RKO (cell line): Measurements from ENCODE around the gene JMY.
"Not testable (repeated sequence)": the region's sequence is repeated elsewhere in the genome, so short reads cannot be mapped to it uniquely, and the experiment has no call there.

ENCODE experiments used
- DNase-seq: peaks from one replicate; pipeline ENCODE4 v3.0.0-alpha.2; 2016; ENCODE audit warnings: low spot score

Gene JMY

DNA sequence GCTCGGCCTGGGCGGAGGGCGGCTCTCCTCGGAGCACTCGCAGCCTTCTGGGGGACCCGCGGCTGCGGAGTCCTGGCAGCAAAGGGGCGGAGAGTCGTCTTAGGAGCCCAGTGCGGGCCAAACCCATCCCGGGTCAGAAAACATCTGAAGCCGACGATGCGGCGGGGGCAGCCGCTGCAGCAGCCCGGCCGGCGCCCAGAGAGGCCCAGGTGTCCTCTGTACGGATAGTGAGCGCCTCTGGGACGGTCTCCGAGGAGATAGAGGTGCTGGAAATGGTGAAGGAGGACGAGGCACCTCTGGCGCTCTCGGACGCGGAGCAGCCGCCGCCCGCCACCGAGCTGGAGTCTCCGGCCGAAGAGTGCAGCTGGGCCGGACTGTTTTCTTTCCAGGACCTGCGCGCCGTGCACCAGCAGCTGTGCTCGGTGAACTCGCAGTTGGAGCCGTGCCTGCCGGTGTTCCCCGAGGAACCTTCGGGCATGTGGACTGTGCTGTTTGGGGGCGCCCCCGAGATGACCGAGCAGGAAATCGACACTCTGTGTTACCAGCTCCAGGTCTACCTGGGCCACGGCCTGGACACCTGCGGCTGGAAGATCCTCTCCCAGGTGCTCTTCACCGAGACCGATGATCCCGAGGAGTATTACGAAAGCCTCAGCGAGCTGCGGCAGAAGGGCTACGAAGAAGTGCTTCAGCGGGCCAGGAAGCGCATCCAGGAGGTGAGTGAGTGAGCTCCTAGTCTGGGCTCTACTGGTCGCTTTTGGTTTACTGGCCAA lies 1.2 kb downstream of the JMY start:
- peak; percentile 23 for DNase-seq

DNA sequence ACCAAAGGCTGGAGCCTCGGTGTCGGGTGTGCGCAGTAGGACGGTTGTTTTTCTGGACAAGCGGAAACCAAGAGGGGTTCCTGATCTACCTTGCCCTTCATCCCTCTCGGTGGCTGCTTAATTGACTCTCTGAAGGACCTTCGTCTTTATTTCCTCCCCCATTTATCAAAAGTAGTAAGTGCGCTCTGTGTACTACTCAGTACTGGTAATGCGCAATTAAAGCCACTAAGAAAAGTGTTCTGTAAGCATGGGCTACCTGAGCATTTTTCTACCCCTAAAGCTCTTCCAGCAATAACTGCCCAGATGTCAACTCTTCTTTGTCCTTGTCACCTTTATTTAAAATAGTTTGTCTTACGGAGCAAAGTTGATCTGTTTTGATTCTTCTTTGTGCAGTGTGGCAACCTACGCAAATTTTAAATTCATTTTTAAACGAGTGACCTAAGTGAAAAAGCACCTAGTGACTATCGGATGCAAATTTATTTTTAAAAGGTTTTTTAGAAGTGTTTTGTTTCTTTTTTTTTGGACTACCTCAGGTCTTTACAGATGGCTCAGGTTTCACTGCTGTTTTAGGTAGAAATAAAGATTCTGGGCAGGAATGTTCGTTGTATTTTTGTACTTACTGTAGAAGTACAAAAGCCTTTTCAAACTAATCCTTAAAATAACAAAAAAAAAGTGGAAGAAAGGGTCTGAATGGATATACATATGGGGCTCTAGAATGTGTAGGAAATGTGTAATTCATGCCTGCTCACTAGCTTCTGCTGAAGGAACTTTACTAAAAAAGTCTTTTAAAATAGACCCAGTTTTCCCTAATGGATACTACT lies 2.0 kb downstream of the JMY start:
- peak; percentile 77 for DNase-seq

DNA sequence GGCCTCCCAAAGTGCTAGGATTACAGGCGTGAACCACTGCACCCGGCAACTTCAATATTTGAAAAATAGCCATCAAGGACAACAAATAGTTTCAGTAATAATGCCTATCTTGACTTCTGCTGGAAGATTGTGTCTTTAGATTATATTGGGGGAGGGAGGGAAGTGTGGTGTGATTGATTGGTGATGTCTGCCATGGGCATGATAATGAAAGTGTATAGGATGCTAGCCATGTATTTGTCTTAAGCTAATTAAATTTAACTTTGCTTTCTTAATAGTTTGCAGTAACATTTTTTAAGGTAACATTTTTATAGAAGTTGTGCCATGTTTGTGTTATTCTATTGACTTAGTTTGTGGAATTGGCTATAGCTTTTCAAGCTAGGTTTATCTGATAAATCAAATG lies 4.6 kb downstream of the JMY start:
- no peak for DNase-seq

DNA sequence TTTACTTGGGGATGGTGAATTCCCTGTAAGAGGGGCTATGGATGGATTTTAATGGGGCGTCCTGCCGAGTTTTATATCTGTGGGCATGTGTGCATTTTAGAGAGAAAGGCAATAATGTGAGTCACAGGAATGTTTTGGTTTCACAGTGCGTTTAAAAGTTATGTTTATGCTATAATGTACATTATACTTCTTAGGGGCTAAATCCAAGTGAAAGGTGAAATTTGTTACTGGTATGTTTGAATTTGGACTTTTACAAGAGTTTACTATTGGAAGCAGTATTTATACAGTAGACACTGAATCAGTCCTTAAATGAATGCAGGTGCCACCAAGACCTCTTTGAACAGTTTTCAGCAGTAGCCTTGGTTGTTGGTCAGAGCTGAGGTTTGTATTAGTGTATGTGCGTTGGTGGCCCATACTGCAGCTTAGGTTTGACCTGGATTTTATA lies 5.6 kb downstream of the JMY start:
- DNase-seq, result no peak

DNA sequence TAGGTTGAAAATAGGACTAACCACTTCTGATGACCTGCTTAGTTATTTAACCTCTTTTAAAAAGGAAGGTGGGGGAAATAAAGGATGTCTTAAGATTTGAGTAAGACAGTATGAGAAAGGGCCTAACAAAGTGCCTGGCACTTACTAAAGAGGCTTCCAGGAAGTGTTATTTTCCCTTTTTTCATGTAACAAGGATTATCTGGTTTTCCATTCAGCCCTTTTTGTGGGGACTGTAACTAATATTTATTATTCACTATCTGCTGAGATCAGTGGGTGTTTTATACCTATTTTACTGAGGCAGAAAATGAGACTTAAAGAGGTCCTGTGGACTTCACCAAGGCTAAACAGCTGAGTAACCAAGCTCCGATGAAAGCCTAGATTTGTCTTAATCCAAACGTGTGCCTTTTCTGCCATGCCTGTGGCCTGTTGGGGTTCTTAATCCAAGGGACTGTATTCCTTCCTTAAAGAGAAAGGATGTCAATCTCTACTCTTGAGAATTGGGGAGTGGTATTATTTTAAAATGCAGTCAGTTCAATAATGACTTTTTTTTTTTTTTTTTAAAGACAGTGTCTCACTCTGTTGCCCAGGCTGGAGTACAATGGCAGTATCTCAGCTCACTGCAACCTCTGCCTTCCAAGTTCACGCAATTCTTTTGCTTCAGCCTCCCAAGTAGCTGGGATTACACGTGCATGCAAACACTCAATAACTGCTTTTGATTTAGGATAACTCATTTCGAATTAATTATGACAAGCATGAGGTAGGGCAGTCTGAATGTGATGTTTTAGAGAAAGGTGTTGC lies 6.5 kb downstream of the JMY start:
- DNase-seq, result no peak

DNA sequence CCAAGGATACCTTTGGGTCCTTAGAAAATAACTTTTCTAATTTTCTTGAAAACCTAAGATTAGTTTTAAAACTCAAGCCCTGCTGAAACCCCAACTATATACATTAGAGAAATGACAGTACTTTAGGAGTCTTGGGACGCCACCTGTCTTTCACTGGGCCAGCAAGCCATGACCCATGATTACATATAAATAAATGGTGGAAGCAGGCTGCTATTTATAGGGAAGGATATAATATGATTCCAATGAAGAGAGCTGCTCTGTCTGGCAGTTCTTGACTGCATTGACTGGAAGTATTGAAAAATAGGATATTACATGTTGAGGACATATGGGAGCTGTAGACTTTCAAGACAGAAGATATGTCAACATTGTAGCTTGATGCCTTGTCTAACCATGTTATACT lies 7.3 kb downstream of the JMY start:
- no peak for DNase-seq

DNA sequence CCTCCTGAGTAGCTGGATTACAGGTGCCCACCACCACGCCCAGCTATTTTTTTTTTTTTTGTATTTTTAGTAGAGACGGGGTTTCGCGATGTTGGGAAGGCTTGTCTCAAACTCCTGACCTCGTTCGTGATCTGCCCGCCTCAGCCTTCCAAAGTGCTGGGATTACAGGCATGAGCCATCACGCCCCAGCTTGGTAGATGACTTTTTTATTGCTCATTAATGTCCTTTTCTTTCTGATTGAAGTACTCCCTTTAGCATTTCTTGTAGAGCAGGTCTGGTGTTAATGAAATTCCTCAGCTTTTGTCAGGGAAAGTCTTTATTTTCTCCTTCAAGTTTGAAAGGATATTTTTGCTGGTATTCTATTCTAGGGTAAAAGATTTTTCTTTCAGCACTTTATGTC lies 18.1 kb downstream of the JMY start:
- DNase-seq, result not testable (repeated sequence)

DNA sequence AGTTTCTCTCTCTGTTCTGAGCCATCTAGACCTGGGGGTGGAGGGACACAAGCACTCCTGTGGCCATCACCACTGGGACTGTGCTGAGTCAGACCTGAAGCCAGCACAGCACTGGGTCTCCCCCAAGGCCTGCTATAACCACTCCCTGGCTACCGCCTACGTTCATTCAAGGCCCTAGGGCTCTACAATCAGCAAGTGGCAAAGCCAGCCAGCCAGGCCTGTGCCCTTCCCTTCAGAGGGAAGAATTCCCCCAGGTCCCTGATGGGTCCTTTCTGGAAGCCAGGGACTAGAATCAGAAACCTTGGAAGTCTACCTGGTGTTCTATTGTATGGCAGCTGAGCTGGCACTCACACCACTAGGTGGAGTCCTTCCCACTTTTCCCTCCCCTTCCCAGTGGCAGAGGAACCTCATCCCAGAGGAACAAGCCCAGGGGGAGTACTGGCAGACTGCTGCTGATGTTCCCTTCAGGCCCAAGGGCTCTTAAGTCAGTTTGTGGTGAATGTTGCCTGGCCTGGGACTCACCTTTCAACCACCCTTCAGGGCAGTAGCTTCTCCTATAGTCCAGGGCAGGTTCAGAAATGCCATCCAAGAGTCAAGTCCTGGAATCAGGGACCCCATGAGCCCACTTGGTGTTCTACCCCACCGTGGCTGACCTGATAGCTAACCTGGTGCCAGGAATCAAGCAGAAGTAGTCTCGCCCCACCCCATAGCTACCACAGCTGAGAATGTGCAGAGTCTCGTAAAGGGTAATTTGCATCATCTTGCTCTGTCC lies 20.0 kb downstream of the JMY start:
- peak; percentile 27 for DNase-seq

DNA sequence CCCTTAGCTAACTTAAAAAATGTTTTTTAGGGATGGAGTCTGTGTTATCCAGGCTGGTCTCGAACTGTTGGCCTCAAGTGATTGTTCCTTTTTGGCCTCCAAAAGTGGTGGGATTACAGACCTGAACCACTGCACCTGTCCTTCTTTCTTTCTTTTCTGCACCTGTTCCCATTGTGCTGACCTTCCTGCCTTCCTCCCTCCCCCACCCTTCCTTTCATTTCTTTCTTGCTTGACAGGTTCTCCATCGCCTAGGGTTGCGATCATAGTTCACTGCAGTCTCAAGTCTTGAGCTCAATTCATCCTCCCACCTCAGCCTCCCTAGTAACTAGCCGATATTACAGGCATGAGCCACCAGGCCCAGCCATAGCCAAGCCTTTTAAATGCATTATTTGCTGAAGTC lies 20.6 kb downstream of the JMY start:
- no peak for DNase-seq

DNA sequence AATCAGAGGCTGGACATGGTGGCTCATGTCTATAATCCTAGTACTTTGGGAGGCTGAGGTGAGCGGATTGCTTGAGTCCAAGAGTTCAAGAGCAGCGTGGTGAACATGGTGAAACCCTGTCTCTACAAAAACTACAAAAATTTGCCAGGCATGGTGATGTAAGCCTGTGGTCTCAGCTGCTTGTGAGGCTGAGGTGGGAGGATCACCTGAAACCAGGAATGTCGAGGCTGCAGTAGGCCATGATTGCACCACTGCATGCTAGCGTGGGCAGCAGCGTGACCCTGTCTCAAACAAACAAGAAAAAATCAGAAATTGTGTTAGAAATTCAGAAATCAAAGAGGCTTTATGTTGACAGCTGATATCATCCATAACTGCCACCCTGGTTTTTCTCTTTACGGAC lies 21.4 kb downstream of the JMY start:
- no peak for DNase-seq

DNA sequence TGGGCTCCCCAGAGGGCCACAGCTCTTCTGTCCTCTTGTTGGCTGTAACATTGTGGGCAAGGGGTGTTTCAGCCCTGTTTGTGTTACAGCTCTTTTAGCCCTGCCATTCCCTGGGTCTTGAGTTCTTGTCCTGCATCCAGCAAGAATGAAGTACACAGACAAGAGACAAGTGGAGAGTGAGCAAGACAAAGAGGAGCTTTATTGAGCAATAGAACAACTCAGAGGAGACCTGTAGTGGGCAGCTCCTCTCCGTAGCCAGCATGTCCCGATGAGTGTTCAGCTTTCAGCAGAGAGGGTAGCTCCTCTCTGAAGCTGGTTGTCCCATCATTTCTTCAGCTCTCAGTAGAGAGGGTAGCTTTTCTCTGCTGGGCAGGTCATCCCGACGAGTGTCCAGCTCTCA lies 22.9 kb downstream of the JMY start:
- no peak for DNase-seq

DNA sequence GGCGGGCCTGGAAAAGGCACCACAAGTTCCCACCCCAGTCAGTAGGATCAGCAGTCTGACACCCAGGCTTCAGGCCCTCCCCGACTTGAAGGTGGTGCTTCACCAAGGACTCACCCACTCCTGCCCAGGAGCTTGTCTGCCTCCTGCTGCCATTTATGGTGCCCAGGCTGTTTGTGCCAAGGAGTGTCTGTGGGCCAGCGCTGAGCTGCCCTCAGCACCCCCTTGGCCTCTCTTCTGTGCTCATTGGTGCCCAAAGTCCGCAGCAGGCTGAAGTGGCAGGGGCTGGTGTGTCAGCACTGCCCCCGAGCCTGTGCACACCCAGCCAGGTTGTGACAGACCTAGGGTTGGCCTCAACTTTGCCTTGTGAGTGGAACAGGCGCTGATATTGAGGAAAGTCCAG lies 23.5 kb downstream of the JMY start:
- no peak for DNase-seq

DNA sequence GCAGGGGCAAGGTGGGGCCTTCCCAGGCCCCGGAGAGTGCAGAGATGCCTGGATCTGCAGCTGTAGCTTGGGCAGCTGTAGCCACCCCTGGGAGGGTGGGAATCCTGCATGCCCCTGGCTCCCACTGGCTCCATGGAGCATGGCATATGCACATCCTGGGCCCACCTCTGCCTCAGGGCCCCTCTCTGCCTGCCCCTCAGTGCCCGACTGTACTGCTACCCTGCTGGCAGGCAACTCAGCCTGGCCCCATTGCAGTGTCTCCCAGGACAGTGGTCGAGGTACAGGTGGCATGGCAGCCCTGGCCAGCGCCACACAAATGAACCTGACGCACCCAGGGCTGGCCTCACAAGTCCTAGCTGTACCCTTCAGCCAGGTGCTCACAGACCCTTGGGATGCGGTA lies 23.9 kb downstream of the JMY start:
- DNase-seq, result no peak

DNA sequence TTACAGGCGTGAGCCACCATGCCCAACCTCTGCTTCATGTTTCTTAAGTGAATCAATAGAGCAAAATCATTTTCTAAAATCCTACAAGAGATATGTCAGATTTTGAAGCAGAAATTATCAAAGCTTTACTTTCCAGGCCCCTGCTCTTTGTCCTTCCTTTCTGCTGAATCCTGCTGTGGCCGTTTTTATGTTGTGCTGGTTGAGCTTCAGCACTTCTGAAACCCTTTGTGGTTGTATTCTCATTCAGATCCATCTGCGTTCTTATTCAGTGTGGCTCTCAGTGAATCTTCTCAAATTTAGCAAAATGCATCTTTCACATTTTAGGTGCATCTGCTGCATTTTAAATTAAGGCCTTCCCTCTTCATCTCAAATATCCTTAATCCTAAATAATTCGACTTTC lies 26.0 kb downstream of the JMY start:
- no peak for DNase-seq

DNA sequence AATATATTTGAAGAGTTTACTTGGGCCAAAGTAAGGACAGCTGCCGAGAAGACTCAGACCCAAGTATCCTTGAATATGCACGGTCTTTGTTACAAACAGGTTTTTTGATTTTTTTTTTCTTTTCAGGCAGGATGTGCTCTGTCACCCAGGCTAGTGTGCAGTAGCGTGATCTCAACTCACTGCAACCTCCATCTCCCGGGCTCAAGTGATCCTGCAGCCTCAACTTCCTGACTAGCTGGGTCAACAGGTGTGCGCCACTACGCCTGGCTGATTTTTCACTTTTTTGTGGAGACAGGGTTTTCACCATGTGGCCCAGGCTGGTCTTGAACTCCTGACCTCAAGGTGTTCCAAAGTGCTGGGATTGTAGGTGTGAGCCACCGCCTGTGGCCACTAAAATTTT lies 27.4 kb downstream of the JMY start:
- DNase-seq, result no peak

DNA sequence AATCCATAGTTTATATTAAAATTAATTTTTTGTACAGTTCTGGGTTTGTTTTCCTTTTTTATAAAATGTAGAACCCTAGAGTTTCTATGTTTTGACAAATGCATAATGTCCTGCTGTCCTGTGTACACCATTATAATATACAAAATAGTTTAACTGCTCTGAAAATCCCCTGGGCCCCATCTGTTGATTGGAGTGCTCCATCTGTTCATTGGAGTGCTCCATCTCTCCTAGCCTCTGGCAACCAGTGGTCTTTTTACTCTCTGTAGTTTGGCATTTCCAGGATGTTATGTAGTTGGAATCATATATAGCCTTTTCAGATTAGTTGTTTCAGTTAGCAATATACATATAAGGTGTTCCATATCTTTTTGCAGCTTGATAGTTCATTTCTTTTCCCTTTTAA lies 31.2 kb downstream of the JMY start:
- no peak for DNase-seq

DNA sequence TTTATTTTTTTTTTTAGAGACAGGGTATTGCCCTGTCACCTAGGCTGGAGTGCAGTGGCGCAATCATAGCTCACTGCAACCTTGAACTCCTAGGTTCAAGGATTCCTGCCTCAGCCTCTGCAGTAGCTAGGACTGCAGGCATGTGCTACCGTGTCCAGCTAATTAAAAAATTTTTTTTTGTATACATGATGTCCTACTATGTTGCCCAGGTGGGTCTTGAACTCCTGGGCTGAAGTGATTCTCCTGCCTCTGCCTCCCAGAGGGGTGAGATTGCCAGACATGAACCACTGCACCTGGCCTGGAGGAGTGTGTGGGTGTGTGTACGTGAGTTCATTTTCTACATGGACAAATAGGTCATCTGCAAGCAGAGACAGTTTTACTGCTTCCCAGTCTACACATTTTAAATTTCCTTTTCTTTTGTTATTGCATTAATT lies 33.8 kb downstream of the JMY start:
- no peak for DNase-seq

DNA sequence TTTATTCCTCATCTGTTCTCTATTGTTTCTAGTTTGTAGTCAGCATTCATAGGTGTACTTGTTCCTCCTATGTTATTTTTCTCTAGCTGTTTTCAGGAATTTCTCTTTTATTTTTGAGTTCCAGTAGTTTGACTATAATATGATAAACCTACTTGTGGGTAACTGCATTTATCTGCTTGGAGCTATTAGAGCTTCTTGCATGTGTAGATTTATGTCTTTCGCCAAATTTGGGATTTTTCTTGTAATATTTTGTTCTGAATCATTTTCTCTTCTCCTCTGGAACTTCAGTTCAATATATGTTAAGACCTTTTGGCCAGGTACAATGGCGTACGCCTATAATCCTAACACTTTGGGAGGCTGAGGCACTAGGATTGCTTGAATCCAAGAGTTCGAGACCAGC lies 37.4 kb downstream of the JMY start:
- no peak for DNase-seq

DNA sequence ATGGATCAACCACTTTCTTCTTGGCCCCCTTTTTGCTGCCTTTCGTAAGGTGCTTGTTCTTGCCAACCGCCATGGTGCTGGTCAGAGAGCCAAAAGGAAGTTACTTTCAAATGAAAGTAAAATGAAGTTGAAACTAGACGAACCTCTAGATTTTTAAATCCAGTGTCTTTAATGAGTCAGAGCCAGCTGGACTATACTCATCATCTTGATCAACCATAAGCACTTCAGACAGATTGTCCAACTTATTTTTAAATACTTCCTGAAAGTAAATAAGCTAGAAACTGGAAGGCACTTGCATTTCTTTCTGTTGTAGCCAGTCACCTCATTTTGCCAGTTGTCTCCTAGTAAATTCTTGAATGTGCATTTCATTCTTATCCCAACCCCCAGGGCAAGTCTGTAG lies 48.9 kb downstream of the JMY start:
- DNase-seq, result no peak

DNA sequence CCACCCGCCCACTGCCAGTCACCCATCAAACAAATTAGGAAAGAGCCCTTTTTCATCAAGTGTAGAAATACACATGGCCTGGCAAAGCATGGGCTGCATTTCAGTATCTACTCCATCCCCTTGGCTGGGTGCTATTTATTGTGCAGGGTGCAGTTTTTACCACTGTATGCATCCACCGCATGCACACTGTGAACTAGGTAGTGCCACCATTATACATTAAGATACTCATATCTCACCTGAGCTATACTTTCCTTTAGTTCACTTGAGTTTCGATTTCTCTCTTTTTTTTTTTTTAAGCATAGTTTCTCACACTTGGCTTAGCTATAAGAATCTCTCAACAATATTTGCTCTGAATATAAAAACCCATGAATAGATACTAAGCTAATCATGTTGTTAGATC lies 49.4 kb downstream of the JMY start:
- DNase-seq, result no peak

DNA sequence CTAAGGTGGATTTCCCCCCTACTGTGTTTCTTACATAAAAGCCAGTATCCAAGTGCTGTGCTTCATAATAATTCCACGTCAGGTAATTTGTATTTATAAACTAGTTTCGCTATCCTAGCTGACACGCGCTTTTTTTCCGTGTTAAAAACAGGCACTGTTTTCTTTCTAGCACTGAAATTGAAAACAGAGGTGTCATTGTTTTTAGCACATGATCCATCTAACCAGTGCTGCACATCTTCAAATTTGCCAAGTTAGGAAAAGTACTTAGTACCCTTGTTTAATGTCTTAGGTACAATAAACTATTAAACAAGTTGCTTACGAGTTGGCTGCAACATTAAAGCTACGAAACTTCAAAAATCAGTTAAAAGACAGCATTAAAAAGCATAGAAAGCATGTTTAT lies 49.9 kb downstream of the JMY start:
- no peak for DNase-seq

DNA sequence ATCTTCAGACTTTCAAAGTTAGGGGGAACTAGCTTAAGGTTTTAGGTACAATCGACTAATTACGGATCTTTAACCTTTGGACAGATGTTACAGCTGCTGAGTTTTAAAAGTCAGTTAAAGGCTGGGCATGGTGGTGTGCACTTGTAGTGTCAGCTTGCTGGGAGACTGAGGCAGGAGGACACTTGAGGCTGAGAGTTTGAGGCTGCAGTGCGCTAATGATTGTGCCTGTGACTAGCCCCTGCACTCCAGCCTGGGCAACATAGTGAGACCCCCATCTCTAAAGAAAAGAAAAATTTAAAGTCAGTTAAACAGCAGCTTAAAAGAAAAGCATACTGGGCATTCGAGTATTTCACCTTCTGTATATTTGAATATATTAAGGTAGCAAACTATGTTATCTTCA lies 51.4 kb downstream of the JMY start:
- DNase-seq, result no peak
